ENCODE measurements around the gene OR1A1.
"Not testable (repeated sequence)": the region's sequence is repeated elsewhere in the genome, so short reads cannot be mapped to it uniquely, and the experiment has no call there.

OR1A1 gene

GRCh38 chr17:3207367-3207766 lies at the start of gene OR1A1:
Gene OR1A1 (plus strand): TSS chr17:3207667. CDS start chr17:3215621, 7,954 bp downstream.
- no peak for DNase-seq (ENCODE audit: low read depth in 3 of 3)

- DNase-seq (ENCODE audit: low read depth in 3 of 3), result no peak
Measured at GRCh38 chr17:3167574-3167973, 39.9 kb upstream of the OR1A1 start.

DNA sequence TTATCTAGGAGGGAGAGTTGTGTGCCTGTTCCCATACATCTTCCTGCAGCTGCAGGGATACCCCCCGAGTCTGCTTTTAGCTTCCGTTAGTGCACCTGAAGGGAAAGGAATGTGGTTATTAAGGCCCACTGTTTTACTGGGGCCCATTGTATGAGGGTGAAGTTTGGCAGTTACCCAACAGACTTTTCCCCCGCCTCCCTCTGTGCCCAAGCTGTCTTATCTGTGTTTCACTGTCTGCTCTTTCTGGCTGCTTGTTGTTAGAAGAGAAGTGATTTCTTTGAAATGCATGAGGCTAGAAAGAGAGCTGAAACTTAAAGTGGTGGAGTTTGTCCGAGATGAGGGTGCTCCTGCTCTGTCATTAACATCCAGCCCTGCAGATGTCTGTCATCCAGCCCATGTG lies 17.5 kb upstream of the OR1A1 start:
- DNase-seq (ENCODE audit: low read depth in 3 of 3), result no peak

DNA sequence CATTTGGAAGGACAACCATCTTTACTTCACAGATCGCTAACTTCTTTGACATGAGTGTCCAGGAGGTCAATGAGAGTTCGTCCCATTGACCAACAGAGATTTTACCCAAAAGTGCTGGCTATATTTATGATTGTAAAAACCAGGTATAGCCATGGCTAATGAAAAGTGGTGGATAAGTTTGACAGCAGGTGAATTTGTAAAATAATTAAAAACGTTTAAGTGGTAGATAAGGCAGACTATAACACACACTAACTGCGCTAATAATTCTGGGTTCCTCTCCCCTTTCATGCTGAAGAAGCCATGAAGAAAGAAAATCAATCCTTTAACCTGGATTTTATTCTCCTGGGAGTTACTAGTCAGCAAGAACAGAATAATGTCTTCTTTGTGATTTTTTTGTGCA lies 10.2 kb upstream of the OR1A1 start, which contains the start of gene OR1A2:
Gene OR1A2 (plus strand): TSS at position 301 of the 400 bp plus-strand sequence. CDS start 0 bp downstream, at position 301.
- DNase-seq (ENCODE audit: low read depth in 3 of 3), result no peak

DNA sequence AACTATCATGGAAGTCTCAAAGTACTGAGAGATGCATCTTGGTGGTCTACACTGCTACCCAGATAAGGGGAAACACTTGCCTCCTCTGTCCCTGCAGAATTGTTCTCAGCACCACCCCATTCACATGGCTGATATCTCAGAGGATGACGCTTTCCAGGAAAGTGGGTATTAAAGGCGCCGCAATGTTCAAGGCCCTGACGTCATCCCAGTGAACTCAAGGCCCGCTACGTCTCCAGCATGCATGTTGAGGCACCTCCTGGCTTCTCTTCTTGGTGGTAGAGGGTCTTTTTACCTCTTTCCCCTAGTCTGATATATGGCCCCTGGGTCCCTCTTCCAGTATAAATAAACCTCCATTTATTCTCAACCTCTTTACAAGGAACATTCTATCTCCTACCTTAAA lies 1.0 kb downstream of the OR1A1 start:
- DNase-seq (ENCODE audit: low read depth in 3 of 3), result no peak

GRCh38 chr17:3213001-3213400 lies 5.5 kb downstream of the OR1A1 start:
- no peak for DNase-seq (ENCODE audit: low read depth in 3 of 3)

GRCh38 chr17:3213587-3213986 lies 6.1 kb downstream of the OR1A1 start:
- DNase-seq (ENCODE audit: low read depth in 3 of 3), result no peak

GRCh38 chr17:3219978-3220377 lies 12.5 kb downstream of the OR1A1 start:
- DNase-seq (ENCODE audit: low read depth in 3 of 3), result not testable (repeated sequence)

DNA sequence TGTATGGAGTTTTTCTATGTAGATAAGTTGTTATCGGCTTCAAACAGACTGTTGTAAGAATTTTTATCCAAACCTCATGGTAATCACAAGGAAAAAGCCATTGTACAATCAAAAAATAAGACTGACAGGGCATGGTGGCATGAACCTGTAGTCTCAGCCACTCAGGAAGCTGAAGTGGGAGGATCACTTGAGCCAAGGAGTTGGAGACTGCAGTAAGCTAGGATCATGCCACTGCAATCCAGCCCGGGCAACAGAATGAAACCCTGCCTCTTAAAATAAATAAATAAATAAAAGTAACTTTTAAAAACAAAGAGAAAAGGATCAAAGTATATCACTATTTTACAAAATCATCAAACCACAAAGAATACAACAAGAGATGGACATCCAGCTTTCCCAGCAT lies 14.4 kb downstream of the OR1A1 start:
- DNase-seq (ENCODE audit: low read depth in 3 of 3), result no peak

GRCh38 chr17:3222505-3222904 lies 15.0 kb downstream of the OR1A1 start:
- DNase-seq (ENCODE audit: low read depth in 3 of 3), result no peak

DNA sequence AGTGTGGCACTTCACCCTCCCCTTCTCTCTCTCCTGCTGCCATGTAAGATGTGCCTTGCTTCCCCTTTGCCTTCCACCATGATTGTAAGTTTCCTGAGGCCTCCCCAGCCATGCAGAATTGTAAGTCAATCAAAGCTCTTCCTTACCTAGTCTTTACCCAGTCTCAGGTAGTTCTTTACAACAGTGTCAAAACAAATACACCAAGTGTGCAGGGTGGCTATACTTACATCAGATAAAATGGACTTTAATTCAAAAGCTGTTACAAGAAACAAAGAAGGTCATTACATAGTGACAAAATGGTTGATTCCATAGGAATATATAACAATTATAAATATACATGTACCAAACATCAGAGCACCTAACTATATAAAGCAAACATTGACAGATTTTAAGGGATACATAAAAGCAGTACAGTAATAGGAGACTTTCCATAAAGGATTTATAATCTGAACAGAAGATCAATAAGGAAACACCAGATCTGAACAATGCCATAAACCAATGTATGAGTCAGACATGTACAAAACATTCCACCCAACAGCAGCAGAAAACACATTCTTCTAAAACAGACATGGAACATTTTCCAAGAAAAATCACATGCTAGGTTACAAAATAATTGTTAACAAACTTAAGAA lies 17.4 kb downstream of the OR1A1 start:
- DNase-seq (ENCODE audit: low read depth in 3 of 3), result not testable (repeated sequence)

GRCh38 chr17:3232300-3232699 lies 24.8 kb downstream of the OR1A1 start:
- not testable (repeated sequence) for DNase-seq (ENCODE audit: low read depth in 3 of 3)

DNA sequence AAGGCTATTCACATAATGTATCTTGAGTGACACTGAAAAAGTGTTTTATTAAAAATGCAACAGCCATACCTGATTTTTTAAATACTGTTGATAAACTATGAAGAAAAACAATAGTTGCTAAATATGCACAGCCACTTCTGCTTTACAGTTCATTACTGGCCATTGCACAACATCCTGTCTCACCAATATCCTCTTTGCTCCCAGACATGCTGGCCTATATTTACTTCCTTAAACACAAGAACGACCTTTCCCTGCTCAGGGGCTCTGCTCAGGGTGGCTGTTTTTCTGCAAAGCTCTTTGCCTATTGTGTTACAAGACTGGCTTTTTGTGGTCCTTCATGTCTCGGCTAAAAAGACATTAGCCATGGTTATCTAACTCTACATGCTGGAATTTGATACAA lies 31.2 kb downstream of the OR1A1 start:
- DNase-seq (ENCODE audit: low read depth in 3 of 3), result not testable (repeated sequence)

DNA sequence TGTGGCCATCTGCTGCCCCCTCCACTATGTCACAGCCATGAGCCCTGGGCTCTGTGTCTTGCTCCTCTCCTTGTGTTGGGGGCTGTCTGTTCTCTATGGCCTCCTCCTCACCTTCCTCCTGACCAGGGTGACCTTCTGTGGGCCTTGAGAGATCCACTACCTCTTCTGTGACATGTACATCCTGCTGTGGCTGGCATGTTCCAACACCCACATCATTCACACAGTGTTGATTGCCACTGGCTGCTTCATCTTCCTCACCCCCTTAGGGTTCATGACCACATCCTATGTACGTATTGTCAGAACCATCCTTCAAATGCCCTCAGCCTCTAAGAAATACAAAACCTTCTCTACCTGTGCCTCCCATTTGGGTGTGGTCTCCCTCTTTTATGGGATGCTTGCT lies 33.6 kb downstream of the OR1A1 start:
- DNase-seq (ENCODE audit: low read depth in 3 of 3), result not testable (repeated sequence)

GRCh38 chr17:3244841-3245240 lies 37.4 kb downstream of the OR1A1 start:
- not testable (repeated sequence) for DNase-seq (ENCODE audit: low read depth in 3 of 3)

- DNase-seq (ENCODE audit: low read depth in 3 of 3), result not testable (repeated sequence)
Measured at GRCh38 chr17:3249013-3249412, 41.5 kb downstream of the OR1A1 start.

GRCh38 chr17:3256575-3256974 lies 49.1 kb downstream of the OR1A1 start:
- DNase-seq (ENCODE audit: low read depth in 3 of 3), result no peak

GRCh38 chr17:3260163-3260562 lies 52.7 kb downstream of the OR1A1 start:
- no peak for DNase-seq (ENCODE audit: low read depth in 3 of 3)

DNA sequence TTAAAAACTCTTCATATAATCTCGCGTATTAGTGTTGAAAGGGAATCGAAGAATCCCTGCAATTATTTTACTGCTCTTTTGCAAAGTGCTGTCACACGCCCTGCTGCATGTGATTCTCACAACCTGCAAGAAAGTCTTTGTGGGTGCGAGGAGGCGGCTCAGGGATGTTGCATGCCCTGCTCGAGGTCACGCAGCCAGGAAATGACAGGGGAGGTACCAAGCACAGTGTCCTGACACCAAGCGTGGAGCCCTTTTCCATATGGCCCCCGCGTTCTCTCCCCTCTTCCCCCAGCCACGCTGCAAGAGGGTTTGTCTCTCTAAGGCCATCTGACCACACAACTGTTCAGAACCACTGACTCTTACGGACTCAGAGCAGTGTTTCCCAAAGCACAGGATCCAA lies 53.1 kb downstream of the OR1A1 start:
- DNase-seq (ENCODE audit: low read depth in 3 of 3), result no peak

Measured in stimulated activated CD4-positive, alpha-beta T cell treated with anti-CD3 and anti-CD28 coated beads, TNF-alpha, amount 100 ng/mL, for 24 hours (primary cell).